Uterus (tissue), 2 donors: Measurements from ENCODE around the gene IDI2.

Source experiments
- CTCF ChIP-seq, 4 experiments: fragments of 200-600 bp in 2 of 4; fragments of 450-650 bp in 2 of 4; sonication (generic) in 2 of 4; IDR thresholded peaks; one replicate each; pipeline ENCODE4 v1.5.1; 2016 to 2019; ENCODE audit warnings: antibody characterized with exemption in 4 of 4, mild to moderate bottlenecking in 2 of 4, moderate library complexity in 1 of 4
- POLR2A ChIP-seq, 2 donors: fragments of 450-650 bp; IDR thresholded peaks; one replicate each; pipeline ENCODE4 v1.6.1; 2016; ENCODE audit warnings: antibody characterized with exemption in 2 of 2, mild to moderate bottlenecking in 1 of 2, moderate library complexity in 1 of 2

- TF ChIP-seq CTCF (IDR thresholded peaks at IDR 0.05) (no peak), POLR2A (IDR thresholded peaks at IDR 0.05) (no peak)
Measured at GRCh38 chr10:1006573-1006972, 19.1 kb downstream of the IDI2 start.
